ENCODE results near the gene FAF1.

Gene FAF1

GRCh38 chr1:50705699-50706098 is 254.4 kb downstream of the FAF1 start (continued):
- TF ChIP-seq ZNF18 (tag by site-specific recombination; IDR thresholded peaks at IDR 0.05) (peak; percentile 33; the same call in 1 of the 2 replicates), YY1 (tag by site-specific recombination; IDR thresholded peaks at IDR 0.05) (no peak), MZF1 (tag by site-specific recombination; IDR thresholded peaks at IDR 0.05; ENCODE audit: borderline replicate concordance) (peak; percentile 79; the same call in 1 of the 2 replicates), ZNF660 (tag by site-specific recombination; IDR thresholded peaks at IDR 0.05) (peak; percentile 37; the same call in 1 of the 2 replicates), ZNF596 (tag by site-specific recombination; IDR thresholded peaks at IDR 0.05) (peak; percentile 48; the same call in 1 of the 2 replicates), ZNF19 (tag by site-specific recombination; IDR thresholded peaks at IDR 0.05; ENCODE audit: low read depth) (no peak), ZNF677 (tag by site-specific recombination; IDR thresholded peaks at IDR 0.05) (no peak), ZFP37 (tag by site-specific recombination; IDR thresholded peaks at IDR 0.05) (no peak), ZSCAN23 (tag by site-specific recombination; IDR thresholded peaks at IDR 0.05) (no peak), KLF16 (tag by site-specific recombination; IDR thresholded peaks at IDR 0.05) (no peak), ZNF521 (tag by site-specific recombination; IDR thresholded peaks at IDR 0.05) (no peak), HOXA7 (CRISPR knock-in tag; IDR thresholded peaks at IDR 0.05; ENCODE audit: borderline replicate concordance) (no peak), ZNF404 (tag by site-specific recombination; IDR thresholded peaks at IDR 0.05) (no peak), ZNF580 (tag by site-specific recombination; IDR thresholded peaks at IDR 0.05) (peak; percentile 53; the same call in 1 of the 2 replicates), ZNF610 (tag by site-specific recombination; IDR thresholded peaks at IDR 0.05; ENCODE audit: borderline replicate concordance) (no peak), SP7 (tag by site-specific recombination; IDR thresholded peaks at IDR 0.05) (peak; percentile 24; the same call in 1 of the 2 replicates), ZNF830 (tag by site-specific recombination; IDR thresholded peaks at IDR 0.05; ENCODE audit: low read depth) (no peak), ZNF138 (tag by site-specific recombination; IDR thresholded peaks at IDR 0.05; ENCODE audit: borderline replicate concordance) (no peak), ZNF792 (tag by site-specific recombination; IDR thresholded peaks at IDR 0.05) (no peak), ELK4 (IDR thresholded peaks at IDR 0.05; ENCODE audit: borderline replicate concordance, low read depth, low read length) (no peak), ZNF184 (tag by site-specific recombination; IDR thresholded peaks at IDR 0.05) (no peak), ZNF658 (tag by site-specific recombination; IDR thresholded peaks at IDR 0.05) (no peak), ZNF248 (tag by site-specific recombination; IDR thresholded peaks at IDR 0.05) (no peak), PATZ1 (tag by site-specific recombination; IDR thresholded peaks at IDR 0.05) (0 out of 2 replicates have a peak, but pooled peaks have one; percentile 18), ZNF10 (tag by site-specific recombination; IDR thresholded peaks at IDR 0.05) (peak; percentile 61; the same call in 1 of the 2 replicates), ZBTB17 (tag by site-specific recombination; IDR thresholded peaks at IDR 0.05) (peak; percentile 59; the same call in 1 of the 2 replicates), CTCF (tag by site-specific recombination; IDR thresholded peaks at IDR 0.05) (no peak), GLIS1 (tag by site-specific recombination; IDR thresholded peaks at IDR 0.05) (peak; percentile 79), ZFP69B (tag by site-specific recombination; IDR thresholded peaks at IDR 0.05) (no peak), PRDM6 (tag by site-specific recombination; IDR thresholded peaks at IDR 0.05) (peak; percentile 68), ZBTB8A (tag by site-specific recombination; IDR thresholded peaks at IDR 0.05) (peak; percentile 55; the same call in 1 of the 2 replicates), ZNF433 (tag by site-specific recombination; IDR thresholded peaks at IDR 0.05; ENCODE audit: low read depth) (no peak), IKZF3 (tag by site-specific recombination; IDR thresholded peaks at IDR 0.05) (peak; percentile 83), ZNF223 (tag by site-specific recombination; IDR thresholded peaks at IDR 0.05) (no peak), ZNF423 (tag by site-specific recombination; IDR thresholded peaks at IDR 0.05) (peak; percentile 61)

All from HEK293 (cell line).